ENCODE measurements around the gene DNAH2. TPM values are rescaled to one million over a fixed set of nuclear protein-coding genes. Genes with fewer than 3 reads are reported as not detected.

DNAH2 gene
- total and polyA plus RNA-seq, 2 of the 13 experiments (the other 11 are each of a cell fraction or from before 2014, with no cell fraction given) = not detected

- no peaks in the 10 kb centered on the region for H3K79me2 ChIP-seq (ENCODE audit: insufficient read depth, low read length)
- in situ Hi-C loops (cut with HindIII; ENCODE audit: extremely low pct_ligation_motif_present, low pct_unique_long_range_greater_than_20kb) = no loop called here
- H3K4me2 ChIP-seq (ENCODE audit: low read depth, low read length) = no peak overlapping the region
- H3K9ac ChIP-seq (ENCODE audit: insufficient read depth, low read depth, low read length) = no peak overlapping the region
- intact Hi-C loops (cut with micrococcal nuclease; ENCODE audit: unreplicated experiment) = no loop called here
- H3K27me3 ChIP-seq (ENCODE audit: control insufficient read depth in 1 of 2, insufficient read depth in 2 of 2, low read length in 2 of 2) = peaks cover 0 to 4% of the 10 kb centered on the region in 2 experiments; a peak in 3 of 5 replicates
- H3K27ac ChIP-seq (ENCODE audit: extremely low read length, insufficient read depth, low read length) = no peak overlapping the region
- POLR2A ChIA-PET = no interaction called here
- H2AFZ ChIP-seq (ENCODE audit: low read length) = no peak overlapping the region
- no peaks in the 10 kb centered on the region for H3K36me3 ChIP-seq (replicated peaks in 1 of 2; ENCODE audit: control insufficient read depth in 1 of 2, insufficient read depth in 2 of 2, low read length in 2 of 2)
- H3K9me3 ChIP-seq (ENCODE audit: low read length) = no peaks in the 10 kb centered on the region
- H3K4me1 ChIP-seq (ENCODE audit: insufficient read depth, low read length) = no peaks in the 10 kb centered on the region
- no peak overlapping the region for H3K4me3 ChIP-seq (replicated peaks in 1 of 3; ENCODE audit: insufficient read depth in 1 of 3, low read depth in 2 of 3, low read length in 3 of 3)
- ATAC-seq = no peak
- H4K20me1 ChIP-seq (ENCODE audit: insufficient read depth, low read length) = no peaks in the 10 kb centered on the region
- 70% methylated on average over 3 of the region's 3 CpGs for WGBS (ENCODE audit: low lambda C conversion rate)
- no TSS peak for BruUV-seq (replicated peaks)
- CTCF ChIA-PET (ENCODE audit: low intra/inter-chr PET ratio, low total read pairs) = no interaction called here
- FAIRE-seq = no peak
- TF ChIP-seq ASH2L (IDR thresholded peaks at IDR 0.05; ENCODE audit: insufficient read length, low read depth, low read length) (no peak), ZZZ3 (CRISPR knock-in tag; IDR thresholded peaks at IDR 0.05; ENCODE audit: borderline replicate concordance) (no peak), SAFB2 (CRISPR knock-in tag; IDR thresholded peaks at IDR 0.05; ENCODE audit: borderline replicate concordance, low read depth) (no peak), ZNF746 (CRISPR knock-in tag; IDR thresholded peaks at IDR 0.05) (no peak), CAMTA2 (CRISPR knock-in tag; IDR thresholded peaks at IDR 0.05; ENCODE audit: borderline replicate concordance) (no peak), XRCC5 (optimal IDR thresholded peaks at IDR 0.05; ENCODE audit: low read length) (no peak), ZNF263 (CRISPR knock-in tag; IDR thresholded peaks at IDR 0.05) (no peak), NR2C2 (CRISPR knock-in tag; IDR thresholded peaks at IDR 0.05; ENCODE audit: borderline replicate concordance) (no peak), BORCS8-MEF2B (CRISPR knock-in tag; IDR thresholded peaks at IDR 0.05) (no peak), JUN (CRISPR knock-in tag; IDR thresholded peaks at IDR 0.05) (no peak), ZFY (CRISPR knock-in tag; IDR thresholded peaks at IDR 0.05) (no peak), ZMAT3 (CRISPR knock-in tag; conservative IDR thresholded peaks at IDR 0.05) (no peak), ZNF3 (CRISPR knock-in tag; IDR thresholded peaks at IDR 0.05) (no peak), ZBTB21 (CRISPR knock-in tag; IDR thresholded peaks at IDR 0.05) (no peak), TARDBP (CRISPR knock-in tag; IDR thresholded peaks at IDR 0.05) (no peak), NR3C1 (CRISPR knock-in tag; IDR thresholded peaks at IDR 0.05) (no peak), MXD3 (CRISPR knock-in tag; IDR thresholded peaks at IDR 0.05) (no peak)
- no peak for DNase-seq (ENCODE audit: low spot score)
Observed at GRCh38 chr17:7727886-7728285, 10.3 kb downstream of the DNAH2 start.
